ENCODE results near the gene ERCC8.

- no peak for TF ChIP-seq CREB1 (IDR thresholded peaks at IDR 0.05)
- TF ChIP-seq CREB1 (CRISPR knock-in tag; IDR thresholded peaks at IDR 0.05), result no peak
- TF ChIP-seq NFYB (CRISPR knock-in tag; IDR thresholded peaks at IDR 0.05), result no peak
- TF ChIP-seq CTCF (CRISPR knock-in tag; IDR thresholded peaks at IDR 0.05), result no peak
- TF ChIP-seq GATA4 (IDR thresholded peaks at IDR 0.05; ENCODE audit: borderline replicate concordance, low read depth), result no peak
Observed at GRCh38 chr5:60893521-60893920, 51.3 kb downstream of the ERCC8 start.
